H9 (cell line): ENCODE measurements around the gene C21orf58. TPM values are rescaled to one million over a fixed set of nuclear protein-coding genes. Genes with fewer than 3 reads are reported as not detected.

Experiments
- DNase-seq: peaks from one replicate; pipeline ENCODE4 v3.0.0-alpha.2; 2017
- H2AFZ ChIP-seq: one replicate; pipeline ENCODE4 v1.6.1; 2013; ENCODE audit warnings: mild to moderate bottlenecking, low read length, control low read depth, moderate library complexity
- H2AK5ac ChIP-seq: 2 replicates; pipeline ENCODE4 v1.6.1; 2013; ENCODE audit warnings: low read length, control low read depth, mixed read lengths; ENCODE audit not compliant: insufficient read length
- H2BK120ac ChIP-seq: one replicate; pipeline ENCODE4 v1.6.1; 2013; ENCODE audit warnings: low read depth, mild to moderate bottlenecking, low read length, control low read depth, inconsistent platforms; ENCODE audit not compliant: poor library complexity, severe bottlenecking
- H2BK12ac ChIP-seq: 2 replicates; pipeline ENCODE4 v1.6.1; 2013; ENCODE audit warnings: low read length, control low read depth, mixed read lengths, low read depth; ENCODE audit not compliant: insufficient read length
- H2BK15ac ChIP-seq: 2 replicates; pipeline ENCODE4 v1.6.1; 2013; ENCODE audit warnings: low read depth, low read length, control low read depth
- H2BK20ac ChIP-seq: one replicate; pipeline ENCODE4 v1.6.1; 2013; ENCODE audit warnings: low read depth, mild to moderate bottlenecking, low read length, control low read depth, inconsistent platforms; ENCODE audit not compliant: poor library complexity, severe bottlenecking
- H2BK5ac ChIP-seq: 2 replicates; pipeline ENCODE4 v1.6.1; 2013; ENCODE audit warnings: low read length, control low read depth, mixed read lengths; ENCODE audit not compliant: insufficient read length
- H3K14ac ChIP-seq: 2 replicates; pipeline ENCODE4 v1.6.1; 2013; ENCODE audit warnings: low read length, control low read depth; ENCODE audit not compliant: insufficient read depth
- H3K18ac ChIP-seq: 2 replicates; pipeline ENCODE4 v1.6.1; 2013; ENCODE audit warnings: low read depth, mild to moderate bottlenecking, mixed read lengths, low read length, control low read depth; ENCODE audit not compliant: insufficient read length
- H3K23ac ChIP-seq: 2 replicates; pipeline ENCODE4 v1.6.1; 2013; ENCODE audit warnings: low read length, control low read depth, mixed read lengths, low read depth; ENCODE audit not compliant: insufficient read length
- H3K23me2 ChIP-seq: 2 replicates; pipeline ENCODE4 v1.6.1; 2013; ENCODE audit warnings: low read depth, mild to moderate bottlenecking, mixed read lengths, low read length, control low read depth; ENCODE audit not compliant: insufficient read length, poor library complexity, severe bottlenecking
- H3K27ac ChIP-seq: 2 replicates; pipeline ENCODE4 v1.5.1; 2013; ENCODE audit warnings: low read length, control low read depth, mixed read lengths, low read depth; ENCODE audit not compliant: insufficient read length
- H3K27me3 ChIP-seq: 2 replicates; pipeline ENCODE4 v1.6.1; 2013; ENCODE audit warnings: low read length, control low read depth, inconsistent platforms; ENCODE audit not compliant: insufficient read depth
- H3K4ac ChIP-seq: 2 replicates; pipeline ENCODE4 v1.6.1; 2013; ENCODE audit warnings: low read depth, mild to moderate bottlenecking, control low read depth, inconsistent platforms, low read length, moderate library complexity
- H3K4me1 ChIP-seq: 2 replicates; pipeline ENCODE4 v1.6.1; 2013; ENCODE audit warnings: low read length, control low read depth, inconsistent platforms; ENCODE audit not compliant: insufficient read depth
- H3K4me2 ChIP-seq: 2 replicates; pipeline ENCODE4 v1.6.1; 2013; ENCODE audit warnings: low read length, control low read depth, mixed read lengths; ENCODE audit not compliant: insufficient read length, insufficient read depth
- H3K56ac ChIP-seq: 2 replicates; pipeline ENCODE4 v1.6.1; 2013; ENCODE audit warnings: low read depth, mild to moderate bottlenecking, mixed read lengths, low read length, control low read depth; ENCODE audit not compliant: insufficient read length
- H3K79me1 ChIP-seq: 2 replicates; pipeline ENCODE4 v1.6.1; 2013; ENCODE audit warnings: low read depth, mild to moderate bottlenecking, moderate library complexity, low read length, control low read depth, inconsistent platforms; ENCODE audit not compliant: insufficient read depth, poor library complexity, severe bottlenecking
- H3K79me2 ChIP-seq: 2 replicates; pipeline ENCODE4 v1.6.1; 2013; ENCODE audit warnings: low read length, control low read depth, inconsistent platforms; ENCODE audit not compliant: insufficient read depth
- H3K9ac ChIP-seq: 2 replicates; pipeline ENCODE4 v1.6.1; 2013; ENCODE audit warnings: low read length, control low read depth, mixed read lengths; ENCODE audit not compliant: insufficient read length; ENCODE audit errors: extremely low read depth
- H3K9me3 ChIP-seq: one replicate; pipeline ENCODE4 v1.6.1; 2013; ENCODE audit warnings: low read depth, low read length, inconsistent platforms; ENCODE audit not compliant: control insufficient read depth
- H3T11ph ChIP-seq: one replicate; pipeline ENCODE4 v1.6.1; 2013; ENCODE audit warnings: mild to moderate bottlenecking, low read length, control low read depth, inconsistent platforms
- H4K20me1 ChIP-seq: one replicate; pipeline ENCODE4 v1.6.1; 2013; ENCODE audit not compliant: control insufficient read depth, insufficient read length, insufficient read depth
- H4K5ac ChIP-seq: 2 replicates; pipeline ENCODE4 v1.6.1; 2013; ENCODE audit warnings: low read depth, mild to moderate bottlenecking, mixed read lengths, low read length, control low read depth; ENCODE audit not compliant: insufficient read length
- H4K8ac ChIP-seq: replicated peaks from 2 replicates; pipeline ENCODE4 v1.6.1; 2013; ENCODE audit warnings: low read length, control low read depth, mixed read lengths, low read depth; ENCODE audit not compliant: insufficient read length
- H4K91ac ChIP-seq: 2 replicates; pipeline ENCODE4 v1.6.1; 2013; ENCODE audit warnings: low read depth, mild to moderate bottlenecking, moderate library complexity, mixed read lengths, low read length, control low read depth; ENCODE audit not compliant: insufficient read length
- H3K27ac Mint-ChIP-seq, 3 experiments: 2 replicates in 2 of 3; 3 replicates in 1 of 3; pipeline ENCODE4 v1.8.0; 2020 to 2021; ENCODE audit warnings: mixed read lengths in 3 of 3, mild to moderate bottlenecking in 1 of 3, moderate library complexity in 1 of 3
- H3K27me3 Mint-ChIP-seq: 2 replicates; pipeline ENCODE4 v1.8.0; 2021; ENCODE audit warnings: low read depth, mild to moderate bottlenecking, moderate library complexity, mixed read lengths
- H3K36me3 Mint-ChIP-seq, 3 experiments: 2 replicates in 2 of 3; 3 replicates in 1 of 3; pipeline ENCODE4 v1.8.0; 2020 to 2021; ENCODE audit warnings: low read depth in 3 of 3, mixed read lengths in 3 of 3; ENCODE audit not compliant: insufficient read depth in 1 of 3
- H3K4me1 Mint-ChIP-seq, 2 experiments: 2 replicates each; pipeline ENCODE4 v1.8.0; 2020; ENCODE audit warnings: mixed read lengths in 2 of 2
- H3K4me3 Mint-ChIP-seq, 2 experiments: 2 replicates in 1 of 2; 3 replicates in 1 of 2; pipeline ENCODE4 v1.8.0; 2020 to 2021; ENCODE audit warnings: mild to moderate bottlenecking in 2 of 2, mixed read lengths in 2 of 2, moderate library complexity in 1 of 2
- H3K9me3 Mint-ChIP-seq, 2 experiments: 2 replicates in 1 of 2; 3 replicates in 1 of 2; pipeline ENCODE4 v1.8.0; 2020; ENCODE audit warnings: mild to moderate bottlenecking in 2 of 2, mixed read lengths in 2 of 2, moderate library complexity in 1 of 2
- CTCF ChIP-seq: fragments of 200-600 bp; sonication (generic); conservative IDR thresholded peaks from 3 replicates; pipeline ENCODE4 v1.8.0; 2021; ENCODE audit warnings: antibody characterized with exemption, mild to moderate bottlenecking
- WGBS: extraction: QIAGEN DNeasy Blood & Tissue Kit; methylation state at CpG from one replicate; pipeline ENCODE4 v1.1.7; 2013; ENCODE audit warnings: missing lambda C conversion rate, low lambda C conversion rate, mixed read lengths; ENCODE audit not compliant: insufficient read length; ENCODE audit errors: extremely low coverage; 5-methylcytosine and 5-hydroxymethylcytosine counted together
- total RNA-seq: library from RNA; stranded (reverse); gene quantifications from 2 replicates; pipeline ENCODE4 v1.2.1, GENCODE V29; 2021

Gene C21orf58
- total RNA-seq, 1 experiment from 2014 or later, result 17.2 TPM

GRCh38 chr21:46329796-46330195, 6.1 kb upstream of the C21orf58 start:
- Mint-ChIP-seq H3K27me3 (no peaks in the 10 kb centered on the region), H3K4me1 (peaks cover 11 to 12% of the 10 kb centered on the region in 2 experiments), H3K36me3 (peaks cover 37 to 71% (median 64%) of the 10 kb centered on the region in 3 experiments), H3K27ac (no peak overlapping the region), H3K9me3 (no peaks in the 10 kb centered on the region), H3K4me3 (no peak overlapping the region)
- no peak for TF ChIP-seq CTCF
- Histone ChIP-seq H3K18ac (no peak overlapping the region), H4K5ac (no peak overlapping the region), H2BK12ac (no peak overlapping the region), H2AFZ (no peak overlapping the region), H3K23ac (no peak overlapping the region), H3K4me1 (no peaks in the 10 kb centered on the region; the same call in 1 of the 2 replicates), H3K4ac (no peak overlapping the region), H3T11ph (no peak overlapping the region), H3K23me2 (peaks cover 2% of the 10 kb centered on the region), H4K8ac (no peak overlapping the region), H3K27ac (no peak overlapping the region), H3K4me2 (no peak overlapping the region), H3K27me3 (no peaks in the 10 kb centered on the region), H2BK5ac (no peak overlapping the region), H4K91ac (no peak overlapping the region), H3K14ac (no peak overlapping the region), H2BK120ac (no peak overlapping the region), H3K79me2 (peaks cover 1% of the 10 kb centered on the region; the same call in 1 of the 2 replicates), H2BK15ac (no peak overlapping the region), H3K56ac (no peak overlapping the region), H3K9ac (no peak overlapping the region), H2AK5ac (no peak overlapping the region), H4K20me1 (no peaks in the 10 kb centered on the region), H3K9me3 (no peaks in the 10 kb centered on the region), H3K79me1 (peaks cover 2% of the 10 kb centered on the region), H2BK20ac (no peak overlapping the region)
- no peak for DNase-seq
- WGBS, result no CpG with 5 or more reads among the region's 2 CpGs
